A673 (cell line): Measurements from ENCODE around the gene AGMO.

ENCODE experiments used
- EZH2 ChIP-seq: fragments of 200-600 bp; sonication (generic); IDR thresholded peaks from 2 replicates; pipeline ENCODE4 v1.6.1; 2017; ENCODE audit warnings: borderline replicate concordance, low read depth, mild to moderate bottlenecking, mixed read lengths, antibody characterized with exemption, low read length; ENCODE audit not compliant: poor library complexity, severe bottlenecking
- TF ChIP-seq, protein P1 (sequence below): fragments of 300-800, 200-600 bp; sonication (generic); conservative IDR thresholded peaks from 2 replicates; pipeline ENCODE4 v1.5.1; 2017; ENCODE audit warnings: low read depth, mild to moderate bottlenecking, antibody characterized with exemption, low read length, moderate library complexity, mixed read lengths

DNA sequence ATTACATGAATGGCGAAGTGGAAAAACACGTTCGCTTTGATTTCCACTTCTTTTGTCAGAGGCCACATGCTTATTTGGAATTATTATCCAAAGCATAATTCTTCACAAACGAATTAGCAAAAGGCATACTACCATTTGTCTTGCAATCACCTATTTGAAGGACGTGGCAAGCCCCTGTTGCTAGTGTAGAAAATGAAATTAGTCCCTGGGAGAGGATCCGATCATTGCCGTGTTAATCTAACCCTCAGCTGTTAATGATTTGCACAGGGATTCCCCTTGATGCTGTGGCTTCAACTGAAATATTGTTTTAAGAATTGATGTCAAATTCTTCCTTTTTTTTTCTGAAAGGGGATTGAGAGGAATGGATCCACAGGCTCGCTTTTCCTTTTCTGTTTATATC, 4.6 kb downstream of the AGMO start:
- TF ChIP-seq EZH2 = no peak
- TF ChIP-seq, protein P1, sequence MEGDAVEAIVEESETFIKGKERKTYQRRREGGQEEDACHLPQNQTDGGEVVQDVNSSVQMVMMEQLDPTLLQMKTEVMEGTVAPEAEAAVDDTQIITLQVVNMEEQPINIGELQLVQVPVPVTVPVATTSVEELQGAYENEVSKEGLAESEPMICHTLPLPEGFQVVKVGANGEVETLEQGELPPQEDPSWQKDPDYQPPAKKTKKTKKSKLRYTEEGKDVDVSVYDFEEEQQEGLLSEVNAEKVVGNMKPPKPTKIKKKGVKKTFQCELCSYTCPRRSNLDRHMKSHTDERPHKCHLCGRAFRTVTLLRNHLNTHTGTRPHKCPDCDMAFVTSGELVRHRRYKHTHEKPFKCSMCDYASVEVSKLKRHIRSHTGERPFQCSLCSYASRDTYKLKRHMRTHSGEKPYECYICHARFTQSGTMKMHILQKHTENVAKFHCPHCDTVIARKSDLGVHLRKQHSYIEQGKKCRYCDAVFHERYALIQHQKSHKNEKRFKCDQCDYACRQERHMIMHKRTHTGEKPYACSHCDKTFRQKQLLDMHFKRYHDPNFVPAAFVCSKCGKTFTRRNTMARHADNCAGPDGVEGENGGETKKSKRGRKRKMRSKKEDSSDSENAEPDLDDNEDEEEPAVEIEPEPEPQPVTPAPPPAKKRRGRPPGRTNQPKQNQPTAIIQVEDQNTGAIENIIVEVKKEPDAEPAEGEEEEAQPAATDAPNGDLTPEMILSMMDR = no peak
